Activated naive CD4-positive, alpha-beta T cell treated with anti-CD3 and anti-CD28 coated beads for 36 hours (primary cell): ENCODE measurements around the gene SSTR5. TPM values are rescaled to one million over a fixed set of nuclear protein-coding genes. Genes with fewer than 3 reads are reported as not detected.

ENCODE experiments used
- CTCF ChIA-PET: fragments of 350-600 bp; sonication (Branson Sonifier 250); formaldehyde crosslinking; loops from one replicate; lab custom pipeline; 2021; ENCODE audit warnings: antibody characterized with exemption; lab: Charles Lee
- DNase-seq: peaks from one replicate; pipeline ENCODE4 v3.0.0-alpha.2; 2020
- H3K27ac Mint-ChIP-seq: one replicate; pipeline ENCODE4 v1.8.0; 2021; ENCODE audit warnings: mild to moderate bottlenecking, mixed read lengths
- H3K27me3 Mint-ChIP-seq: one replicate; pipeline ENCODE4 v1.8.0; 2021; ENCODE audit warnings: low read depth, mixed read lengths
- H3K36me3 Mint-ChIP-seq: one replicate; pipeline ENCODE4 v1.8.0; 2021; ENCODE audit warnings: low read depth, mixed read lengths
- H3K4me1 Mint-ChIP-seq: one replicate; pipeline ENCODE4 v1.8.0; 2021; ENCODE audit warnings: low read depth, mixed read lengths
- H3K4me3 Mint-ChIP-seq: one replicate; pipeline ENCODE4 v1.8.0; 2021; ENCODE audit warnings: mild to moderate bottlenecking, moderate library complexity, mixed read lengths
- H3K9me3 Mint-ChIP-seq: one replicate; pipeline ENCODE4 v1.8.0; 2021; ENCODE audit warnings: mixed read lengths
- intact Hi-C: fragments of 100-400 bp; cut with micrococcal nuclease; formaldehyde crosslinking; loops from one replicate; pipeline ENCODE4 v1.15.1; 2023
- total RNA-seq, 2 experiments: library from RNA; stranded (reverse); gene quantifications; one replicate each; pipeline ENCODE4 v1.2.3, GENCODE V29; 2021

SSTR5 gene
- total RNA-seq, 2 experiments from 2014 or later: not detected

DNA sequence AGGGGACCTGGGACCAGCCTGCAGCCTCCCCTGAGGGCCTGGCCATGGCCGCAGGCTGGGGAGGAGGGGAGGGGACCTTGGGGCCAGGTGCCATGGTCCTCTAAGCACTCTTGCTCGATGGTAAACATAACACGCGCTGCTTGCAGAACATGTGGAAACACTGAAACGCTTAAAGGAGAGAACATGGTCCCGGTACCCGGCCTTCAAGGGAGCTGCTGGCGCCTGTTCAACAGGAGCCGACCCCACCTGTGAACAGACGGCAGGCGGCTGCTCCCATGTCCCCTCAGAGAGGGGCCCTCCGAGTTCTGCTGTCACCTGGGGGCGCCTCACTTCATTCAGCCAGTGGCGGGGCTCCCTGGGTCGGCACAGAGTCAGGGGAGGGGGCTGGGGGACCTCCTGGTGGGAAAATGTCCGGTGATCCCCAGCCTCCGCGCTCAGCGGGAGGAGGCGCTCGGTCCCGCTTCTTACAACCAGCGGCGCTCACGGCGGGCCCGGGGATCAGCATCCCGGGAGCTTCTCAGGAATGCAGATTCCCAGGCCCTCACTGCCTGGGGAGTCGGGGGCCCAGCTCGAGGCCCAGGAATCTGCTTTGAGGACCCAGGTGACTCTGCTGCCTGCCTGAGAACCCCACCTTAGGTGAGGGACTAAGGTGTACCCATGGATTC lies 854 bp upstream of the SSTR5 start:
- Mint-ChIP-seq H3K27me3 (peaks cover 26% of the 10 kb centered on the region), H3K9me3 (no peaks in the 10 kb centered on the region), H3K4me1 (no peaks in the 10 kb centered on the region), H3K27ac (no peak overlapping the region), H3K36me3 (no peaks in the 10 kb centered on the region), H3K4me3 (no peak overlapping the region)
- CTCF ChIA-PET: no interaction called here
- DNase-seq: no peak
- intact Hi-C loops: no loop called here

DNA sequence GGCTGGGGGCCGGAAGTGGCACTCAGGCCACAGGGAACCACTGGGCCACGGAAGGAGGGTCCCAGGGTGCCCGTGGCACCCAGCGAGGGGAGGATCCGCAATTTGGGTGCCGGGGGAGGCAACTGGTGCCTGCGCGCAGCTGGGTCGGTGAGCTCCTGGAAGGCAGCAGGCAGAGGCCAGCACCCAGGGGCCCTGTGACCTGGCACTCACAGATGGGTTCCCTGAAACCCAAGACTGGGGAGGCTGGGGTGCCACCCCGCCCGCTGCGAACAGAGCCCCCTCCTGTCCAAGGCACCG lies 663 bp downstream of the SSTR5 start:
- H3K27ac Mint-ChIP-seq: no peak overlapping the region

DNA sequence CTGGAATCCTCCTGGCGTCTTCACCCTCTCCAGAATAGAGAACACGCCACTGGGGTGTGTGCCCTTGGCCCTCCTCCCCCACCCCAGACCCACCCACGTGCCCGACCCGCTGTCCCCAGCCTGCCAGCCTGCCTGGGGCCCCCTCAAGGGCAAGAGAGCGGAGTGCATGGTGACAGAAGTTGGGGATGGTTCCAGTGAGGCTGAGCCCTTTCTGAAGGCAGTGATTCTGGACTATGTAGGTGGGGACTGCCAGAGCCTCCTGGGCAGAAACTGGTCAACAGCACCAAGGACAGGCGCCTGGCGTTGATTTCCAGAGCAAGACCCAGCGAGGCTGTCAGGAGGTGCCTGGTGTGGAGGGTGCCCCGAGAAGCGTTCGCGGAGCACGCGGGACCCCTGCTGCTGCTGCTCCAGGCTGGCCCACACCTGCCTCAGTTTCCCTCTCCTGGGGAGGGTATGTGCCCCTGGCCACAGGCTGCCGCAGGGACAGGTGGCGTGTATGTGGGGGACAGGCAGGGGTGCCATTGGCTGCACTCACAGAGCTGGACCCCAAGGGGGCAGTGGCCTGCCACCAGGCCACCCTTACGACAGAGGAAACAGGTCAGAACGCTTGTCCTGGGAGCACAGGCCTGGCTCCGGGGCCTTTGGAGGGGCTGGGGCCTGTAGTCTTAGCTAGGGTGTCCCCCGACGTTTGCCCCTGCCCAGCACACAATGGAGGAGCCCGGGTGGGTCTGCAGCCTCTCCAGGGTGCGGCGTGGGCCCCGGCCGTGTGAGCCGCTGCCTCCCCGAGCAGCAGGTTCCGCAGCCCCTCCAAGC lies 1.2 kb downstream of the SSTR5 start:
- Mint-ChIP-seq H3K27me3 (peaks cover 20% of the 10 kb centered on the region), H3K4me1 (no peaks in the 10 kb centered on the region), H3K36me3 (no peaks in the 10 kb centered on the region), H3K27ac (no peak overlapping the region), H3K9me3 (no peaks in the 10 kb centered on the region), H3K4me3 (no peak overlapping the region)
- intact Hi-C loops: no loop called here
- CTCF ChIA-PET: no interaction called here
- no peak for DNase-seq

More for the DNA sequence above, 663 bp downstream of the SSTR5 start:
- no peak for DNase-seq
- Mint-ChIP-seq H3K9me3 (no peaks in the 10 kb centered on the region), H3K4me1 (no peaks in the 10 kb centered on the region), H3K4me3 (no peak overlapping the region), H3K27me3 (peaks cover 20% of the 10 kb centered on the region), H3K36me3 (no peaks in the 10 kb centered on the region)
- intact Hi-C loops: no loop called here
- CTCF ChIA-PET: no interaction called here

DNA sequence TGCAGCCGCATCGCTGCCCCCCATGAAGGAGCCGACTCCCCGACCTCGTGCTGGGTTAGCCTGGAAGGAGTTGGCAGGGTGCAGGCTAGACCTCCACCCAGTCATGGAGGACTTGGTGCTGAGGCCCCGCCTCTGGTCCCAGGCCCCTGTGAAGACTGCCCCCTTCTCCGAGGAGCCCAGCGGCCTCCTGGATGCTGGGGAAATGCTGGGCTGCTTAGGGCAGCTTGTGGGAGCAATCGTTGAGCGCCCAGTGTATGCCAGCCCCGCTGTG lies 1.8 kb downstream of the SSTR5 start:
- no peak overlapping the region for H3K4me3 Mint-ChIP-seq
- no peaks in the 10 kb centered on the region for H3K4me1 Mint-ChIP-seq
- peaks cover 19% of the 10 kb centered on the region for H3K27me3 Mint-ChIP-seq
- DNase-seq: no peak
- no peaks in the 10 kb centered on the region for H3K9me3 Mint-ChIP-seq
- intact Hi-C loops: no loop called here
- H3K36me3 Mint-ChIP-seq: no peaks in the 10 kb centered on the region
- CTCF ChIA-PET: no interaction called here
- no peak overlapping the region for H3K27ac Mint-ChIP-seq

DNA sequence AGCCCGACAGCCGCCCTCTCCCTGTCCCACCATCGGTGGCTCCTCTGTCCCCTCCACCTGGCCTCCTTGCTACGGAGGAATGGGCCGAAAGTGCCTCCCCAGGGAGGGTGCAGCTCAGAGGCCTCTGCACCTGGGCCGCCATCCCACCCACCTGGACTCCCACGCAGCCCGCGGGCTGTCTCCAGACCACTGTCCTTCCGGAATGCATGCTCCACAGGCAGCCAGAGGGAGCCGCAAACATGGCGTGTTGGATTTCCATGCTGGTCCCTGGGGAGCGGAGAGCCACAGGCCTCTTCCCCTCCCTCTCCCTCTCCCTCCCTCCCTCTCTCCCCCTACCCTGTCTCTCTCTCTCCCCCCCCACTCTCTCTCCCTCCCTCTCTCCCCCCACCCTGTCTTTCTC lies 3.0 kb downstream of the SSTR5 start:
- DNase-seq: no peak
- intact Hi-C loops: no loop called here
- Mint-ChIP-seq H3K36me3 (no peaks in the 10 kb centered on the region), H3K4me3 (no peak overlapping the region), H3K4me1 (no peaks in the 10 kb centered on the region), H3K27ac (no peak overlapping the region), H3K27me3 (peaks cover 17% of the 10 kb centered on the region), H3K9me3 (no peaks in the 10 kb centered on the region)
- CTCF ChIA-PET: no interaction called here

DNA sequence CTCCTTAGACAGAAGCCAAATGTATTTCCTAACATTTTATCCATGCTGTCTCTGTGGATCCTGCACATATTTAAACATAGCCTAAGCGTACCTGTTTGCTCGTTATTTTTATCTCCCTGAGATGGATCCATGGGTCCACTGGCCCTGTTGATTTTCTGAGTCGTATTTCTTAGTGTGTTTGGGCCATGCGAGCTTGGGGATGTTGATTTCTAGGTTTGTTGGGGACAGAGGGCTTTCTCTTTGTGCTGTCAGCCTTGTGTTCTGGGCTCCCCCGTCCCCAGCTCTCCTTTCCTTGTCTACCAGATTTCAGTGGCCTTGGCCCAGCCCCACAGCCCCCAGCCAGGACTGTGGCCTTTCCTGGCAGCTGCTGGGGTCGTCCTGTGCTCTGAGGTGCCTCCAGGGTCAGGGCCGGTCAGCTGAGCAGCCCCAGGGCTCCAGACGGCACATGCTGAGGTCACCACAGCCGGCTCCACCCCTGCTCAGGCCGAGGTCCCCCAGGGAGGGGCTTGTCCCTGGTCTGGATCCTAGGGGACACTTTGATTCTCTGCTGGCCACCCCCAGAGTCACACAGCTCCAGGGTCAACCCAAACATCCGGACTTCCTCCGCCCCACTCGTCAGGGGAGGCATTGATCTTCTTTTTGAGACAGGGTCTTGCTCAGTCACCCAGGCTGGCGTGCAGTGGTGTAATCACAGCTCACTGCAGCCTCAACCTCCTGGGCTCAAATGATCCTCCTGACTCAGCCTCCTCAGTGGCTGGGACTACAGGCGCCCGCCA lies 4.4 kb downstream of the SSTR5 start:
- H3K4me1 Mint-ChIP-seq: no peaks in the 10 kb centered on the region
- no peak for DNase-seq
- peaks cover 19% of the 10 kb centered on the region for H3K27me3 Mint-ChIP-seq
- CTCF ChIA-PET: interaction anchor here (0.6 kb wide), 1 partner anchor 19 kb away, joined by 3 read pairs; no protein-coding TSS in a partner anchor
- H3K4me3 Mint-ChIP-seq: no peak overlapping the region
- H3K27ac Mint-ChIP-seq: no peak overlapping the region
- no peaks in the 10 kb centered on the region for H3K9me3 Mint-ChIP-seq
- intact Hi-C loops: no loop called here
- no peaks in the 10 kb centered on the region for H3K36me3 Mint-ChIP-seq

DNA sequence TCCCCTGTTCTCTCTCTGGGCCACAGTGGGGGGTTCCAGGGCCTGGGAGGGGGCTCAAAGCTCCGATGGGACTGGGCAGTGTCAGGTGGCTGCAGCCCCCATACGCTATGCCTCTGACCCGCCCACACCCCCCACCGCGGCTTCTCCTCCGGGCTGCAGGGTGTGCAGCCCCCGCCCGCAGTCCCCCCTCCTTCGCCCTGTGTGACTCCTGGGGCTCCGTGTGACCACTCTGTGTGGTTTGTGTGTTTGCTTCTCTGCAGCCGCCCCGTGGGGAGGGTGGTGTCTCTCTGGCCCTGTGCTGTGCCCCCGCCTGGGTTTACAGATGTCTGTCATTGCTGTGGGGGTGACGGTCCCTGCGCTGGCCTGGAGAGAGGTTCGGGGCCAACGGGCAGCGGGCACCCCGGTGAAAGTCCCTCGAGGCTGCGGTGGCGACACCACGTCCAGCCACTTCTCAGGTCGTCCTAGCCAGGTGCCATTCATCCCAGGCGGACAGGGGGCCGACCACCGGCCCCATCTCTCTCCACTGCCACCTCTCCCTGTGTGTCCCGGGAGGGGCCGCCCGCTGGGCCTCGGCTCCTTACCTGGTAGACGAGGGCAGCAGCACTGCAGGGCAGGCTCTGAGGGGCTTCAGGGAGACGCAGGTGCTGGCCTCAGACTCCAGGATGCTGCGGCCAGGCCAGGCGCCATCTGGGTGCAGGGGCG lies 5.5 kb downstream of the SSTR5 start:
- Mint-ChIP-seq H3K4me1 (no peaks in the 10 kb centered on the region), H3K36me3 (no peaks in the 10 kb centered on the region), H3K27me3 (peaks cover 21% of the 10 kb centered on the region), H3K4me3 (no peak overlapping the region), H3K9me3 (no peaks in the 10 kb centered on the region), H3K27ac (no peak overlapping the region)
- DNase-seq: no peak
- intact Hi-C loops: no loop called here
- CTCF ChIA-PET: interaction anchor here (0.6 kb wide), 1 partner anchor 20 kb away, joined by 3 read pairs; no protein-coding TSS in a partner anchor

DNA sequence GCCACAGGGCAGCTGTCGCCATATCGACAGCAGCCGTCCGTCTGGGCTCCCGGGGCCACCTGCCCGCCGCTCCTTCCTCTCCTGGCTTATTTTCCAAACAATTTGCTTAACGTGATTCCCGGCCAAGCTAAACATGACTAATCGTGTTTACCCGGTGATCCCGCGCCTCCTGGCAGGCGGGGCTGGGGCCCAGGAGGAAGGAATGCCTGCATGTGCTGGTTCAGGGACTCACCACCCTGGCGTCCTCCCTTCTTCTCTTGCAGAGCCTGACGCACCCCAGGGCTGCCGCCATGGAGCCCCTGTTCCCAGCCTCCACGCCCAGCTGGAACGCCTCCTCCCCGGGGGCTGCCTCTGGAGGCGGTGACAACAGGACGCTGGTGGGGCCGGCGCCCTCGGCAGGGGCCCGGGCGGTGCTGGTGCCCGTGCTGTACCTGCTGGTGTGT lies 6.1 kb downstream of the SSTR5 start:
- H3K27ac Mint-ChIP-seq: no peak overlapping the region
- H3K4me1 Mint-ChIP-seq: no peaks in the 10 kb centered on the region
- peaks cover 21% of the 10 kb centered on the region for H3K27me3 Mint-ChIP-seq
- H3K4me3 Mint-ChIP-seq: no peak overlapping the region
- intact Hi-C loops: no loop called here
- no peaks in the 10 kb centered on the region for H3K9me3 Mint-ChIP-seq
- DNase-seq: no peak
- CTCF ChIA-PET: no interaction called here
- H3K36me3 Mint-ChIP-seq: no peaks in the 10 kb centered on the region

DNA sequence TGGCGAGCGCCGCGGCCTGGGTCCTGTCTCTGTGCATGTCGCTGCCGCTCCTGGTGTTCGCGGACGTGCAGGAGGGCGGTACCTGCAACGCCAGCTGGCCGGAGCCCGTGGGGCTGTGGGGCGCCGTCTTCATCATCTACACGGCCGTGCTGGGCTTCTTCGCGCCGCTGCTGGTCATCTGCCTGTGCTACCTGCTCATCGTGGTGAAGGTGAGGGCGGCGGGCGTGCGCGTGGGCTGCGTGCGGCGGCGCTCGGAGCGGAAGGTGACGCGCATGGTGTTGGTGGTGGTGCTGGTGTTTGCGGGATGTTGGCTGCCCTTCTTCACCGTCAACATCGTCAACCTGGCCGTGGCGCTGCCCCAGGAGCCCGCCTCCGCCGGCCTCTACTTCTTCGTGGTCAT lies 6.8 kb downstream of the SSTR5 start:
- intact Hi-C loops: no loop called here
- Mint-ChIP-seq H3K27ac (no peak overlapping the region), H3K4me3 (no peak overlapping the region), H3K36me3 (peaks cover 1% of the 10 kb centered on the region), H3K27me3 (peaks cover 21% of the 10 kb centered on the region), H3K4me1 (no peaks in the 10 kb centered on the region), H3K9me3 (peaks cover 3% of the 10 kb centered on the region)
- no peak for DNase-seq
- CTCF ChIA-PET: no interaction called here

DNA sequence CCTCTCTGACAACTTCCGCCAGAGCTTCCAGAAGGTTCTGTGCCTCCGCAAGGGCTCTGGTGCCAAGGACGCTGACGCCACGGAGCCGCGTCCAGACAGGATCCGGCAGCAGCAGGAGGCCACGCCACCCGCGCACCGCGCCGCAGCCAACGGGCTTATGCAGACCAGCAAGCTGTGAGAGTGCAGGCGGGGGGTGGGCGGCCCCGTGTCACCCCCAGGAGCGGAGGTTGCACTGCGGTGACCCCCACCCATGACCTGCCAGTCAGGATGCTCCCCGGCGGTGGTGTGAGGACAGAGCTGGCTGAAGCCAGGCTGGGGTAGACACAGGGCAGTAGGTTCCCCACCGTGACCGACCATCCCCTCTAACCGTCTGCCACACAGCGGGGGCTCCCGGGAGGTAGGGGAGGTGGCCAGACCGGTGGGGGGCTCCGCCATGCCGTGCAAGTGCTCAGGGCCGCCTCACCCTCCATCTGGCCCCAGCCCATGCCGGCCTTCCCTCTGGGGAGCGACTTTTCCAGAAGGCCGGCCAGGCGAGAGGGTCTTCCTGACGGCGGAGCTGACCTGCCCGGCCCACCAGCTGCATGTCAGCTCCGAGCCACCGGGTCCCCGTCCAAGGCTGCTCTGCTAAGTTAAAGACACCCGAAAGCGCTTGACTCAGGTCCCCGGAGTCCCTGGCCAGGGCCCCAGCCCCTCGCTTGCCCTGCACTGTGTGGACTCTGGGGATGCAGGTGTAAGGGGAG lies 7.4 kb downstream of the SSTR5 start:
- intact Hi-C loops: no loop called here
- peaks cover 1% of the 10 kb centered on the region for H3K36me3 Mint-ChIP-seq
- CTCF ChIA-PET: no interaction called here
- H3K4me3 Mint-ChIP-seq: no peak overlapping the region
- DNase-seq: no peak
- peaks cover 5% of the 10 kb centered on the region for H3K9me3 Mint-ChIP-seq
- peaks cover 21% of the 10 kb centered on the region for H3K27me3 Mint-ChIP-seq
- no peak overlapping the region for H3K27ac Mint-ChIP-seq
- no peaks in the 10 kb centered on the region for H3K4me1 Mint-ChIP-seq

DNA sequence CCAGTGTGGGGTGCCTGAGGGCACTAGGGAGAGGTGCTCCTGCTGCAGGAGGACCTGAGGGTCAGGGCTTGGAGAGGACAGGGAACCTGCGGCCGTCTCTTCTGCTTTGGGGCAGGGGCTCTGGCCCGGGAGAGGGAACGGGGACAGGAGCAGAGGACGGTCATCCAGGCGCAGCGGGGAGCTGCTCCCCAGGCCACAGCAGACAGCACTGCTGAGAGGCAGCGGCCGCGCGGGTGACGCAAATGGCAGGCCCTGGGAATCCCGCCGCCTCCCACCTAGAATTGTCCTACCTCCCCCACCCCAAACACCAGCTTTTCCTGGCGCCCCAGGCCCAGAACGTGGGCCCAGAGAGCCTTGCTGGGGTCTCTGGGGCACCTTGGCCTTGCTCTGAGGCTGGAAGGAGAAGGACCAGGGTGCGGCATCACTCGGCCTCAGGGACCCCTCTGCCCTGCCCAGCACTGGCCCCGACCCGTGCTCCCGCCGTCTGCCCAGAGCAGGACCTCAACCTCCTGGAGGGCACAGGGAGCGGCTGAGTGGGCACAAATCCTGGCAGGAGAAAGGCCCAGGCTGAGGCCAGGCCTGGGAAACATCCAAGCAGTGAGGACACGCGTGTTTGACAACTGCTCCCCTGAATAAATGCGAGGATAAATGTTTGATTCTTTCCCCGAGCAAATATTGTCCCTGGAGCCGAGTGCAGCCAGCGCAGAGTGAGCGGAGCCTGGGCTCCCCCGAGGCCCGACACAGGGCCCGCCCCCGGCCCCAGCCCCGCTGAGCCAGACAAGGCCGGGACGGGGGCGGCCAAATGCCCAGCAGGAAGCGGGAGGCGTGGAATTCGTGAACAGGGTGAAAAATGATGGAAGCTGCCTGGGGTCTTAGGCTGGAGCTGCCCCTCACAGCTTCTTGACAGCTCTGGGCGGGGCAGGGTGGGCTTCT lies 8.5 kb downstream of the SSTR5 start:
- peaks cover 4% of the 10 kb centered on the region for H3K36me3 Mint-ChIP-seq
- H3K27ac Mint-ChIP-seq: no peak overlapping the region
- peaks cover 27% of the 10 kb centered on the region for H3K27me3 Mint-ChIP-seq
- peaks cover 15% of the 10 kb centered on the region for H3K9me3 Mint-ChIP-seq
- H3K4me3 Mint-ChIP-seq: no peak overlapping the region
- no peaks in the 10 kb centered on the region for H3K4me1 Mint-ChIP-seq
- intact Hi-C loops: no loop called here
- CTCF ChIA-PET: no interaction called here
- no peak for DNase-seq
